ENCODE results near the gene USP48.

USP48 gene

GRCh38 chr1:21650400-21650799 is 132.5 kb downstream of the USP48 start:
- no peak for DNase-seq

- no peak for DNase-seq
Measured at GRCh38 chr1:21649315-21649714, 133.6 kb downstream of the USP48 start.

- DNase-seq: no peak
Measured at GRCh38 chr1:21648791-21649190, 134.2 kb downstream of the USP48 start.

GRCh38 chr1:21648352-21648730 is 134.6 kb downstream of the USP48 start:
- no peak for DNase-seq

GRCh38 chr1:21647431-21648351 is 135.3 kb downstream of the USP48 start:
- DNase-seq: no peak

- no peak for DNase-seq
Measured at GRCh38 chr1:21645550-21645949, 137.4 kb downstream of the USP48 start.

- DNase-seq: no peak
Measured at GRCh38 chr1:21644906-21645305, 138.0 kb downstream of the USP48 start.

- DNase-seq: no peak
Measured at GRCh38 chr1:21644348-21644747, 138.6 kb downstream of the USP48 start.

- no peak for DNase-seq
Measured at GRCh38 chr1:21643624-21644023, 139.3 kb downstream of the USP48 start.

- no peak for DNase-seq
Measured at GRCh38 chr1:21641967-21642739, 140.8 kb downstream of the USP48 start.

- DNase-seq: no peak
Measured at GRCh38 chr1:21641537-21641936, 141.4 kb downstream of the USP48 start.

- no peak for DNase-seq
Measured at GRCh38 chr1:21641076-21641475, 141.9 kb downstream of the USP48 start.

- no peak for DNase-seq
Measured at GRCh38 chr1:21640653-21641052, 142.3 kb downstream of the USP48 start.

GRCh38 chr1:21639594-21640041 is 143.3 kb downstream of the USP48 start:
- DNase-seq: no peak

GRCh38 chr1:21638531-21639341 is 144.2 kb downstream of the USP48 start:
- no peak for DNase-seq

GRCh38 chr1:21637514-21637913 is 145.4 kb downstream of the USP48 start:
- no peak for DNase-seq

GRCh38 chr1:21636029-21636428 is 146.9 kb downstream of the USP48 start:
- DNase-seq: no peak

- DNase-seq: no peak
Measured at GRCh38 chr1:21634806-21635535, 148.0 kb downstream of the USP48 start.

GRCh38 chr1:21633992-21634805 is 148.8 kb downstream of the USP48 start:
- no peak for DNase-seq

GRCh38 chr1:21633141-21633755 is 149.7 kb downstream of the USP48 start:
- DNase-seq: no peak
